ENCODE data around the gene RNGTT. TPM values are rescaled to one million over a fixed set of nuclear protein-coding genes. Genes with fewer than 3 reads are reported as not detected.

Gene RNGTT
- total and polyA plus RNA-seq, 4 donors, result 13.1 to 34.4 (median 20.9) TPM

GRCh38 chr6:88572449-88573139 is 390.8 kb downstream of the RNGTT start:
- Histone ChIP-seq H3K9me3 (ENCODE audit: control insufficient read depth, insufficient read depth, low read length) (peaks cover 8% of the 10 kb centered on the region), H3K4me3 (ENCODE audit: low read depth, low read length) (no peak overlapping the region), H3K36me3 (ENCODE audit: control insufficient read depth, insufficient read depth, low read length) (no peaks in the 10 kb centered on the region), H3K27ac (ENCODE audit: low read depth, low read length) (no peak overlapping the region), H3K4me1 (ENCODE audit: control insufficient read depth, insufficient read depth, low read length) (peaks cover 8% of the 10 kb centered on the region), H3K27me3 (ENCODE audit: control insufficient read depth, insufficient read depth, low read length) (no peaks in the 10 kb centered on the region)
- no peak for DNase-seq (ENCODE audit: low read depth in 4 of 6, low spot score in 6 of 6)
- 80% methylated on average over 2 of the region's 3 CpGs for whole genome bisulfite sequencing (ENCODE audit: insufficient coverage)

GRCh38 chr6:88569959-88570358 is 393.5 kb downstream of the RNGTT start:
- no peak overlapping the region for H3K27ac ChIP-seq (ENCODE audit: low read depth, low read length)
- H3K9me3 ChIP-seq (ENCODE audit: control insufficient read depth, insufficient read depth, low read length), result peaks cover 8% of the 10 kb centered on the region
- H3K4me1 ChIP-seq (ENCODE audit: control insufficient read depth, insufficient read depth, low read length), result peaks cover 8% of the 10 kb centered on the region
- H3K36me3 ChIP-seq (ENCODE audit: control insufficient read depth, insufficient read depth, low read length), result no peaks in the 10 kb centered on the region
- DNase-seq (ENCODE audit: low read depth in 4 of 6, low spot score in 6 of 6), result no peak
- H3K27me3 ChIP-seq (ENCODE audit: control insufficient read depth, insufficient read depth, low read length), result no peaks in the 10 kb centered on the region
- H3K4me3 ChIP-seq (ENCODE audit: low read depth, low read length), result no peak overlapping the region

GRCh38 chr6:88567696-88568095 is 395.7 kb downstream of the RNGTT start:
- no peak overlapping the region for H3K4me3 ChIP-seq (ENCODE audit: low read depth, low read length)
- no peaks in the 10 kb centered on the region for H3K36me3 ChIP-seq (ENCODE audit: control insufficient read depth, insufficient read depth, low read length)
- no peak overlapping the region for H3K27ac ChIP-seq (ENCODE audit: low read depth, low read length)
- H3K4me1 ChIP-seq (ENCODE audit: control insufficient read depth, insufficient read depth, low read length), result no peaks in the 10 kb centered on the region
- no peaks in the 10 kb centered on the region for H3K27me3 ChIP-seq (ENCODE audit: control insufficient read depth, insufficient read depth, low read length)
- H3K9me3 ChIP-seq (ENCODE audit: control insufficient read depth, insufficient read depth, low read length), result peaks cover 8% of the 10 kb centered on the region
- DNase-seq (ENCODE audit: low read depth in 4 of 6, low spot score in 6 of 6), result no peak
- WGBS (ENCODE audit: insufficient coverage), result 80% methylated on average over 1 of the region's 2 CpGs

- no peak overlapping the region for H3K27ac ChIP-seq (ENCODE audit: low read depth, low read length)
- no peak overlapping the region for H3K4me3 ChIP-seq (ENCODE audit: low read depth, low read length)
- peaks cover 8% of the 10 kb centered on the region for H3K9me3 ChIP-seq (ENCODE audit: control insufficient read depth, insufficient read depth, low read length)
- 81% methylated on average over 6 of the region's 8 CpGs for WGBS (ENCODE audit: insufficient coverage)
- DNase-seq (ENCODE audit: low read depth in 4 of 6, low spot score in 6 of 6), result no peak
- no peaks in the 10 kb centered on the region for H3K27me3 ChIP-seq (ENCODE audit: control insufficient read depth, insufficient read depth, low read length)
- H3K4me1 ChIP-seq (ENCODE audit: control insufficient read depth, insufficient read depth, low read length), result no peaks in the 10 kb centered on the region
- H3K36me3 ChIP-seq (ENCODE audit: control insufficient read depth, insufficient read depth, low read length), result no peaks in the 10 kb centered on the region
Observed at GRCh38 chr6:88566746-88567534, 396.5 kb downstream of the RNGTT start.

- WGBS (ENCODE audit: insufficient coverage), result 86% methylated on average over 6 of the region's 6 CpGs
- H3K9me3 ChIP-seq (ENCODE audit: control insufficient read depth, insufficient read depth, low read length), result peaks cover 8% of the 10 kb centered on the region
- H3K36me3 ChIP-seq (ENCODE audit: control insufficient read depth, insufficient read depth, low read length), result no peaks in the 10 kb centered on the region
- no peak overlapping the region for H3K4me3 ChIP-seq (ENCODE audit: low read depth, low read length)
- no peaks in the 10 kb centered on the region for H3K27me3 ChIP-seq (ENCODE audit: control insufficient read depth, insufficient read depth, low read length)
- DNase-seq (ENCODE audit: low read depth in 4 of 6, low spot score in 6 of 6), result no peak
- no peak overlapping the region for H3K27ac ChIP-seq (ENCODE audit: low read depth, low read length)
- peaks cover 3% of the 10 kb centered on the region for H3K4me1 ChIP-seq (ENCODE audit: control insufficient read depth, insufficient read depth, low read length)
Observed at GRCh38 chr6:88565836-88566235, 397.6 kb downstream of the RNGTT start.

- Histone ChIP-seq H3K4me1 (ENCODE audit: control insufficient read depth, insufficient read depth, low read length) (peaks cover 3% of the 10 kb centered on the region), H3K4me3 (ENCODE audit: low read depth, low read length) (no peak overlapping the region), H3K36me3 (ENCODE audit: control insufficient read depth, insufficient read depth, low read length) (no peaks in the 10 kb centered on the region), H3K27me3 (ENCODE audit: control insufficient read depth, insufficient read depth, low read length) (no peaks in the 10 kb centered on the region), H3K27ac (ENCODE audit: low read depth, low read length) (no peak overlapping the region), H3K9me3 (ENCODE audit: control insufficient read depth, insufficient read depth, low read length) (peaks cover 8% of the 10 kb centered on the region)
- DNase-seq (ENCODE audit: low read depth in 4 of 6, low spot score in 6 of 6), result no peak
- WGBS (ENCODE audit: insufficient coverage), result 70% methylated on average over 6 of the region's 7 CpGs
Observed at GRCh38 chr6:88565409-88565811, 398.0 kb downstream of the RNGTT start.

- no peak for DNase-seq (ENCODE audit: low read depth in 4 of 6, low spot score in 6 of 6)
- Histone ChIP-seq H3K4me1 (ENCODE audit: control insufficient read depth, insufficient read depth, low read length) (peaks cover 3% of the 10 kb centered on the region), H3K36me3 (ENCODE audit: control insufficient read depth, insufficient read depth, low read length) (no peaks in the 10 kb centered on the region), H3K27me3 (ENCODE audit: control insufficient read depth, insufficient read depth, low read length) (no peaks in the 10 kb centered on the region), H3K9me3 (ENCODE audit: control insufficient read depth, insufficient read depth, low read length) (no peaks in the 10 kb centered on the region), H3K27ac (ENCODE audit: low read depth, low read length) (no peak overlapping the region), H3K4me3 (ENCODE audit: low read depth, low read length) (no peak overlapping the region)
- 98% methylated on average over 6 of the region's 8 CpGs for WGBS (ENCODE audit: insufficient coverage)
Observed at GRCh38 chr6:88563277-88563625, 400.2 kb downstream of the RNGTT start.

GRCh38 chr6:88562353-88563276 is 400.8 kb downstream of the RNGTT start:
- Histone ChIP-seq H3K4me3 (ENCODE audit: low read depth, low read length) (no peak overlapping the region), H3K9me3 (ENCODE audit: control insufficient read depth, insufficient read depth, low read length) (no peaks in the 10 kb centered on the region), H3K4me1 (ENCODE audit: control insufficient read depth, insufficient read depth, low read length) (peaks cover 6% of the 10 kb centered on the region), H3K36me3 (ENCODE audit: control insufficient read depth, insufficient read depth, low read length) (no peaks in the 10 kb centered on the region), H3K27me3 (ENCODE audit: control insufficient read depth, insufficient read depth, low read length) (no peaks in the 10 kb centered on the region), H3K27ac (ENCODE audit: low read depth, low read length) (no peak overlapping the region)
- DNase-seq (ENCODE audit: low read depth in 4 of 6, low spot score in 6 of 6), result peak in 1 of 6 donors; percentile 43
- 92% methylated on average over 10 of the region's 18 CpGs for WGBS (ENCODE audit: insufficient coverage)

- H3K4me1 ChIP-seq (ENCODE audit: control insufficient read depth, insufficient read depth, low read length), result peaks cover 6% of the 10 kb centered on the region
Observed at GRCh38 chr6:88561954-88562315, 401.5 kb downstream of the RNGTT start.

More at GRCh38 chr6:88561954-88562315, 401.5 kb downstream of the RNGTT start:
- Histone ChIP-seq H3K27ac (ENCODE audit: low read depth, low read length) (no peak overlapping the region), H3K4me3 (ENCODE audit: low read depth, low read length) (no peak overlapping the region), H3K27me3 (ENCODE audit: control insufficient read depth, insufficient read depth, low read length) (no peaks in the 10 kb centered on the region), H3K9me3 (ENCODE audit: control insufficient read depth, insufficient read depth, low read length) (no peaks in the 10 kb centered on the region), H3K36me3 (ENCODE audit: control insufficient read depth, insufficient read depth, low read length) (no peaks in the 10 kb centered on the region)
- DNase-seq (ENCODE audit: low read depth in 4 of 6, low spot score in 6 of 6), result peak in 2 of 6 donors; percentile 47 to 78
- 17% methylated on average over 1 of the region's 1 CpG for WGBS (ENCODE audit: insufficient coverage)
